ENCODE results near the gene SCAF11. TPM values are rescaled to one million over a fixed set of nuclear protein-coding genes. Genes with fewer than 3 reads are reported as not detected.

Gene SCAF11
- polyA plus RNA-seq, 2 of the 4 experiments (the other 2 are of a cell fraction): 43.0 to 110 TPM

DNA sequence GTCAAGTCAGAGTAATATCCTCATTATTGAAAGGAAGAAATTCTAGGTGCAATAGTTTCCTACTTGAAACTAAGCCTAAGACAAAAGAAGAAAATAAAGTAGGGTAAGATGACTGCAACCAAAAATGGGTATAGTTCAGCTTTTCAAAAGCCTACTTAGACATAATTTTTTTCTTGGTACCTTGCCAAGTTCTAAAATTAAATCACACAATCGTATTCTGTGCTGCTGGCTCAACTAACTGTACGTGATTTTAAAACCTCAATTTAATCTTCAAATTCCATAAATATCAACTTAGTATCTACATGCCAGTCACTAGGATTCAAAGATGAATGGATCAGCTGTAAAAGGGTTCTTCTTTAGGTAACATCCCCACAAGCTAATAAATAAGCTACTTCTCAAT is 56.9 kb downstream of the SCAF11 start:
- FAIRE-seq (no peak), ATAC-seq (no peak), DNase-seq (ENCODE audit: low read depth in 1 of 2, low spot score in 1 of 2) (no peak)
- Histone ChIP-seq H3K27ac (no peak overlapping the region), H3K9me3 (no peaks in the 10 kb centered on the region), H3K4me2 (no peak overlapping the region), H3K4me3 (no peak overlapping the region), H3K4me1 (no peaks in the 10 kb centered on the region)
- TF ChIP-seq CHD4 (IDR thresholded peaks at IDR 0.05; ENCODE audit: borderline replicate concordance) (no peak), NPAS2 (CRISPR knock-in tag; IDR thresholded peaks at IDR 0.05; ENCODE audit: borderline replicate concordance) (no peak), JUN (IDR thresholded peaks at IDR 0.05) (no peak)
- TF ChIP-seq, protein P1, sequence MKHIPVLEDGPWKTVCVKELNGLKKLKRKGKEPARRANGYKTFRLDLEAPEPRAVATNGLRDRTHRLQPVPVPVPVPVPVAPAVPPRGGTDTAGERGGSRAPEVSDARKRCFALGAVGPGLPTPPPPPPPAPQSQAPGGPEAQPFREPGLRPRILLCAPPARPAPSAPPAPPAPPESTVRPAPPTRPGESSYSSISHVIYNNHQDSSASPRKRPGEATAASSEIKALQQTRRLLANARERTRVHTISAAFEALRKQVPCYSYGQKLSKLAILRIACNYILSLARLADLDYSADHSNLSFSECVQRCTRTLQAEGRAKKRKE (CRISPR knock-in tag; IDR thresholded peaks at IDR 0.05; ENCODE audit: low read depth): no peak
- ChIA-PET CTCF (interaction anchor here (1.4 kb wide), 1 partner anchor 9 kb away, joined by 4 read pairs; no protein-coding TSS in a partner anchor), POLR2A (interaction anchor here (0.7 kb wide), 1 partner anchor 19 kb away, joined by 3 read pairs; no protein-coding TSS in a partner anchor)
- 80% methylated on average over 2 of the region's 2 CpGs for WGBS (ENCODE audit: missing lambda C conversion rate)

- H3K9me3 ChIP-seq: no peaks in the 10 kb centered on the region
- ATAC-seq: no peak
- FAIRE-seq: no peak
- POLR2A ChIA-PET: no interaction called here
- no peak overlapping the region for H3K27ac ChIP-seq
- H3K4me1 ChIP-seq: no peaks in the 10 kb centered on the region
- H3K4me2 ChIP-seq: no peak overlapping the region
- H3K4me3 ChIP-seq: no peak overlapping the region
- no peak for DNase-seq (ENCODE audit: low read depth in 1 of 2, low spot score in 1 of 2)
- TF ChIP-seq, protein P2, sequence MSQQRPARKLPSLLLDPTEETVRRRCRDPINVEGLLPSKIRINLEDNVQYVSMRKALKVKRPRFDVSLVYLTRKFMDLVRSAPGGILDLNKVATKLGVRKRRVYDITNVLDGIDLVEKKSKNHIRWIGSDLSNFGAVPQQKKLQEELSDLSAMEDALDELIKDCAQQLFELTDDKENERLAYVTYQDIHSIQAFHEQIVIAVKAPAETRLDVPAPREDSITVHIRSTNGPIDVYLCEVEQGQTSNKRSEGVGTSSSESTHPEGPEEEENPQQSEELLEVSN (IDR thresholded peaks at IDR 0.05; ENCODE audit: borderline replicate concordance, low read depth): no peak
- TF ChIP-seq KDM5A (IDR thresholded peaks at IDR 0.05): no peak
- TF ChIP-seq CBX8 (IDR thresholded peaks at IDR 0.05): no peak
- no peak for TF ChIP-seq USF2 (IDR thresholded peaks at IDR 0.05)
- TF ChIP-seq GATA3 (IDR thresholded peaks at IDR 0.05; ENCODE audit: borderline replicate concordance): no peak
- CTCF ChIA-PET: no interaction called here
- 93% methylated on average over 3 of the region's 3 CpGs for WGBS (ENCODE audit: missing lambda C conversion rate)
Observed at GRCh38 chr12:45930369-45930768, 60.0 kb downstream of the SCAF11 start.

- DNase-seq (ENCODE audit: low read depth in 1 of 2, low spot score in 1 of 2): no peak
- H3K27ac ChIP-seq: no peak overlapping the region
- no peak for TF ChIP-seq MAZ (IDR thresholded peaks at IDR 0.05; ENCODE audit: borderline replicate concordance, low read depth, low read length)
- TF ChIP-seq JUNB (IDR thresholded peaks at IDR 0.05): no peak
- no peak for TF ChIP-seq EHF (CRISPR knock-in tag; IDR thresholded peaks at IDR 0.05)
- TF ChIP-seq MAFK (IDR thresholded peaks at IDR 0.05; ENCODE audit: partially characterized antibody): no peak
- no peak for TF ChIP-seq JUN (IDR thresholded peaks at IDR 0.05)
- TF ChIP-seq BHLHE40 (IDR thresholded peaks at IDR 0.05; ENCODE audit: low read depth, low read length): no peak
- no peak for TF ChIP-seq MYC (IDR thresholded peaks at IDR 0.05; ENCODE audit: borderline replicate concordance, low read length)
- TF ChIP-seq EHMT2 (IDR thresholded peaks at IDR 0.05; ENCODE audit: low read depth): no peak
- TF ChIP-seq RARB (CRISPR knock-in tag; IDR thresholded peaks at IDR 0.05): no peak
- no peak for TF ChIP-seq ELK1 (IDR thresholded peaks at IDR 0.05; ENCODE audit: low read depth, low read length)
- TF ChIP-seq HDAC2 (IDR thresholded peaks at IDR 0.05): no peak
- no peak for TF ChIP-seq ZSCAN20 (CRISPR knock-in tag; IDR thresholded peaks at IDR 0.05)
- TF ChIP-seq EP300 (IDR thresholded peaks at IDR 0.05): no peak
- no peak for TF ChIP-seq RNF2 (IDR thresholded peaks at IDR 0.05; ENCODE audit: borderline replicate concordance, low read depth)
- no peak for TF ChIP-seq GATA3 (IDR thresholded peaks at IDR 0.05; ENCODE audit: borderline replicate concordance)
- no peak for TF ChIP-seq CHD4 (IDR thresholded peaks at IDR 0.05; ENCODE audit: borderline replicate concordance)
- H3K4me3 ChIP-seq: no peak overlapping the region
- FAIRE-seq: no peak
- no peak for ATAC-seq
- H3K4me2 ChIP-seq: no peak overlapping the region
- WGBS (ENCODE audit: missing lambda C conversion rate): 67% methylated on average over 2 of the region's 2 CpGs
- no peaks in the 10 kb centered on the region for H3K4me1 ChIP-seq
- POLR2A ChIA-PET: no interaction called here
- H3K9me3 ChIP-seq: no peaks in the 10 kb centered on the region
- CTCF ChIA-PET: interaction anchor here (1.4 to 1.8 kb wide), 2 partner anchors 9 to 77 kb away, joined by 3 to 5 read pairs; no protein-coding TSS in a partner anchor
Observed at GRCh38 chr12:45928309-45928708, 62.1 kb downstream of the SCAF11 start.

Measured in A549 (cell line).